GM19372 (cell line): ENCODE results near the gene SEPTIN3.
A peak's percentile ranks its signal among the peaks of the same experiment; 100 is the strongest.

Experiments used
- ATAC-seq: cut with Tn5 transposase; IDR thresholded peaks from one replicate; pipeline ENCODE4 v1.9.1; 2021; ENCODE audit warnings: mild to moderate bottlenecking, low read depth, moderate library complexity; ENCODE audit not compliant: unreplicated experiment

Gene SEPTIN3, protein sequence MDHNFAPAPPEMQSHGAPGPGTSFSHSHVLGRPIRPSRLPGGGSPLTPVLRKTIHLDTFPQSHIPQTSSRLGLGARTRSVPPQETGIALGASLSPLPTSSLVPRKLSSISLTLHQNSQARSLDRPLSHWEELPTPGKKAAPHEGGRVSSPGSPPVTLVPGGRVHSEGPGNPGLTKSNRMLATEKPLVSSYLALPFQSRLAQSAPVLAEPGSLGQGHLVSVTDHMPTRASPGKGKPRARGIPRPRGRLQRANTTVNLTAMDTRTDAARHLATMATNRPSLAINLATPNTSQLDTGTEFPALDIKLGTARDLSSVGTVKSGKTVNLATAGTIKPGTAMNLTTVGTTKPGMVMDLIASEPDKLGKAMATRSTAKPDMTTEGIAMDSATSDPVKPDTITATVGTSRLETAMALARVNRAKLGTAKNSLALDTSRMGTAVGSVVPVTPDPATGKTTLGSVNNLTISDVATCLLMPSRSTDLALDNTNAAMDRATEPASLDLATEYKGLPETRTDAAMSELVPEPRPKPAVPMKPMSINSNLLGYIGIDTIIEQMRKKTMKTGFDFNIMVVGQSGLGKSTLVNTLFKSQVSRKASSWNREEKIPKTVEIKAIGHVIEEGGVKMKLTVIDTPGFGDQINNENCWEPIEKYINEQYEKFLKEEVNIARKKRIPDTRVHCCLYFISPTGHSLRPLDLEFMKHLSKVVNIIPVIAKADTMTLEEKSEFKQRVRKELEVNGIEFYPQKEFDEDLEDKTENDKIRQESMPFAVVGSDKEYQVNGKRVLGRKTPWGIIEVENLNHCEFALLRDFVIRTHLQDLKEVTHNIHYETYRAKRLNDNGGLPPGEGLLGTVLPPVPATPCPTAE

DNA sequence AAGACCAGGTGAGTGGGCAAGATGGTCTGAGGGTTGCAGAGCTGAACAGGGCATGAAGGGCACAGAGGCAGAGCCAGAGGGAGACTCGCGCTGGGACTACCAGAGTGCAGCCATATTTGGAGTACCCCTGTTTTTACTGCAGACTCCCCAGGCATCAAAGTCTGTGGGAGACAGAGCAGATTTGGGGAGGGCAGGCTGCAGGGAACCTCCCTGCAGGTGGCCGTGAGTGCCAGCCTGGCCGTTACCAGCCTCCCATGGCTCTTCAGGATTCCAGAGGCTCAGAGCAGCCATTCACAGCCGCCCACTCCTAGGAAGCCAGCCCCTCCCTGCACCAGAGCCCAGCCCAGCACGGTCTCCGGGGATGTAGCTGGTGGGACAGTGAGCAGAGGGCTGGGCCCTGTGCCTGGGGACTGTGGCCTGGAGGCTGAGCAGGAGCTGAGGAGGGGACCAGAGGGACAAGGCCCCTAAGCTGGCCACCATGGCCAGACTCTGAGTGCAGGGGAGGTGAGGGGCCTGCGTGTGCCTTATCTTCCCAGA lies at the start of gene SEPTIN3:
Gene SEPTIN3 (plus strand): TSS at position 334 of the 537 bp plus-strand sequence. CDS start 2,050 bp downstream, outside the sequence.
- no peak for ATAC-seq

DNA sequence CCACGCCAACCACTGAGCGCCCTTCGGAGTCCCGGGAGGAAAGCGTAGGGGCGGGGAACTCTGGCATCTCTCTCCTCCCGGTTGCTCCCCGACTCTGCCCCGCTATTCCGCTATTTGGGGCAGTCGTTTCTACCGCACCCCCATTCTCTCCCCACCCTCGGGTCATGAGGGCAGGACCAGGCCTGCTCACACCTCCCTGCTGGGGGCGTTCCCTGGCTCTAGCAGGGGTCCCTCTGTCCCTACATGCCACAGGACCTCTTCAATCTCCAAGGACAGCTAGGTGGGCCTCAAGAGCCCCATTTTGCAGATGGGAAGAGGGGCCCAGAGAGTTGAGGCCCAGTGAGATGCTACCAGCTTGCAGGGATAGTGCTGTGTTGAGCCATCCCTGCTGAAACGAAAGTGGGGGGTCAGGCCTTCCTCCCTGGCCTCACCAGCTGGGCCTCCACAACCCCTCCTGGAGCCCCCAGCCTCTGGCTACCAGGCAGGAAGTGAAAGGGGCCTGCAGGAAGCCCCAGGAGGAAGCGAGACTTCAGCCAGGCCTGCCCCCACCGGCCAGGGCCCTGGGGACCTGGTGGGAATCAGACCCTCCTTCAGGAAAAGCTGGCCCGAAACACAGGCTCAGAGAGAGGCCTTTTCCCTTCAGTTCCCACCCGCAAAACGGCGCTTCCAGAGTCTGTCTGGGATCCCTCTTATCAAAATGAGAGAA lies 48.8 kb upstream of the SEPTIN3 start:
- peak; percentile 14 for ATAC-seq

DNA sequence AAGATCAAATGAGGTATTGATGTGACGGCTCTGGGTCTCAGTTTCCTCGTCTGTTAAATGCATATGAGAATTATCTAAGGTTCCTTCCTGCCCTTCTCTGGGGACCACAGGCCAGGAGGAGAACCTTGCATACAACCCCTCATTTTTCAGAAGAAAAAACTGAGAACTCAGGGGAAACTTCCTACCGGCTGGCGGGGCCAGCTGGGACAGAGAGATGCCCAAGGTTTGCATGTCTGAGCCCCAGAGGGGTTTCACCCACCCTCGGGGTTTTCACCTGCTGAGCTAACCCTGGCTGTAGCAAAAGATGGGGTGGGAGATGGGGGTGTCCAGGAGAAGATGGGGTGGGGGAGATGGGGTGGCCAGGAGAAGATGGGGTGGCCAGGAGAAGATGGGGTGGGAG lies 46.9 kb upstream of the SEPTIN3 start:
- no peak for ATAC-seq

DNA sequence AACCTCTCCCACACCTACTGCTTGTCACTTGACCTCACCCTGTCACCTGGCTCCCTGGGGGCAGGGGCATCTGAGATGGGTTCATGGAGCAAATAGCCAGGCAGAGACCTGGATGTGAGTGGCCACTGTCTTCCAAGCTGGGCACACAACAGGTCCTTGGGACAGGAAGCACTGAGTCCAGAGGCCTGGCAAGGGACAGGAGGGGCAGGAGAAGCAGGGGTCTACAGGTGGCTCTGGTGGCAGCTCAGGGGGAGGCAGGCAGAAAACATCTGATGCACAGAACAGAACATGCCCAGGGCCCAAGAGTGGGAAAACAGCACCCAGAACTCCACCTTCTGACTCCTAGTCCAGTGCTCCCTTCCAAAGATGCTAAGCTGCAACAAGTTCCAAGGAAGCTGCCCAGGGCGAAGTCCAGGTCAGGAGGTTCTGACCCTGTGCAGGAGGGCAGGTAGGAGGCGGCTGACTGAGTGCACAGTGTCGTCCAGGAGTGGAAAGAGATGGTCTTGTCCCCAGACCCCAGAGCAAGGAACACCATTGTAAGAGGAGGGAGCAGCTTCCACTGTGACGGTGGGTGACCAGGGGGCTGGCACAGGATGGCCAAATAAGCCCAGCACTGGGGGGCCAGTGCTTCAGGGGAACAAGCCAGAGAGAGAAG lies 46.2 kb upstream of the SEPTIN3 start:
- ATAC-seq: no peak

DNA sequence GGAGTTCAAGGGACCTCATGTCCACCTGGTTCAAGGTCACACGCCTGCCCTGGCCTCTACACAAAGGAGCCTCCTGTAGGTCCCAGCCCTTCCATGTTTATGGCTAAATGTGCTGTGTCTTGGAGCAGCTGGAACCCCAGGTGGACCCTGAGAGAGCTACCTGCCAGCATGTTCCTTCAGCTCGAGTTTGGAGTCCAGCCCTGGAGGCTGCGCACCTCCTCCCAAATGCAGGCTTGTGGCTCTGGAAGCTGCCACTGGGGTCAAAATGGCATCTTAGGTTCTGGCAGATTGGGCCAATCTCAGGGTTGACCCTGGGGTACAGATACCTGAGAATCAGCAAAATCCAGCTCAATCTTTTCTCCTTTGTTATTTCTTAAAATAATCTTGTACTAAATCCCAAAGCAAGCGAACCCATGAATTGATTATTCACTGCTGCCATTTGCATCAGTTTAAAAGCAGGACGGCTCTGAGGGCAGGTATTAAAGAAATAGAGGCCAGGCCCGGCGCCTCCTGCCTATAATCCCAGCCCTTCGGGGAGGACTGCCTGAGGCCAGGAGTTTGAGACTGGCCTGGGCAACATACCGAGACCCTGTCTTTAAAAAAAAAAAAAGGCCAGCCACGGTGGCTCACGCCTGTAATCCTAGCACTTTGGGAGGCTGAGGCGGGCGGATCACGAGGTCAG lies 45.5 kb upstream of the SEPTIN3 start:
- ATAC-seq: no peak

DNA sequence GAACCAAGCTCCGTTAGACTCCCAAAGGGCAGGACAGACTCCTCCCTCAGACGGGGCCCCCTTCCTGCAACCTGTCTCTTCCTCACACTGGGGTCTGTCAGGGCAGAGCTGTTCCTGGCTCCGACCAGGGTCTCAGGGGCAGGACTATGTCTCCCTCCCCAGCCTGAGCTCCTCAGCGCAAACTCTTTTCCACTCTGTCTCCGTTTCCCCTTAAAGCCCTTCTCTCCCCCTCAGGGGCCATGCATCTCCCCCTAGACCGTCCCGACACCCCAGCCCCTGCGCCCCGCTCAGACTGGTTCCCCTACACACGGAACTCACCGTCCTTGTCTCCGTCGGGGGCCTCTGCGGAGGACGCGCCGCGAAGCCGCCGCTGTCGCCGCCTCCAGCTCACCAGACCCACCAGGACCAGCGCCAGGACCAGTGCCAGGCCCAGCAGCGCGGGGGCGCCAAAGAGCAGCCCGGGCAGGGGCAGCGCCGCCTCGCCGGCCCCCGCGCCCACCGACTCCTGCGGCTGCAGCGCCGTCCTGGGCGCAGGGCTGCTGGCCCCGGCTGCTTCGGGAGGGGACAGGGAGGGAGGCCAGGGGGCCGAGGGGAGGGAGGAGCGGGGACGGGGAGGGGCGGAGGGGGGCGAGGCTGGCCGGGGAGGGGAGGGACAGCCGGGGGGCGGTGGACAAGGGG lies 43.3 kb upstream of the SEPTIN3 start:
- peak; percentile 40 for ATAC-seq

GRCh38 chr22:41927813-41928212 lies 41.4 kb upstream of the SEPTIN3 start:
- ATAC-seq: no peak

GRCh38 chr22:41928593-41929417 lies 40.4 kb upstream of the SEPTIN3 start:
- no peak for ATAC-seq

DNA sequence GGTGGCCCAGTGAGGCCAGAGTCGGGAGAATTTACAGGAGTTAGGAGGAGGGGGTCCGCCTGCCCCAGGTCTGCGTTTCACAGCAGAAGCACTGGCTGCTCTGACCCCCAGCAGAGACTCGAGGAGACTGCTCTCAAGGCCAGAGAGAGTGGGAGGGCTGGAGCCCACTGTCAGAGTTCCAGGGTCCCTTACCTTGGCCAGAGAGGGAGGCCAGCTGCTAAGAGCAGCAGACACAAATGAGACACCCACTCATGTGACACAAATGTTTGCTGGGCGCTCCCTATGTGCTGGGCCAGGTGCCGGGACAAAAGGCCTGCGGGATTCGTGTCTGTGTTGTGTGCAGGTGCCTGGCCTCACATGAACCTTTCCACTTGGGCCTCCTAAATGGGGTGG lies 39.8 kb upstream of the SEPTIN3 start:
- no peak for ATAC-seq

DNA sequence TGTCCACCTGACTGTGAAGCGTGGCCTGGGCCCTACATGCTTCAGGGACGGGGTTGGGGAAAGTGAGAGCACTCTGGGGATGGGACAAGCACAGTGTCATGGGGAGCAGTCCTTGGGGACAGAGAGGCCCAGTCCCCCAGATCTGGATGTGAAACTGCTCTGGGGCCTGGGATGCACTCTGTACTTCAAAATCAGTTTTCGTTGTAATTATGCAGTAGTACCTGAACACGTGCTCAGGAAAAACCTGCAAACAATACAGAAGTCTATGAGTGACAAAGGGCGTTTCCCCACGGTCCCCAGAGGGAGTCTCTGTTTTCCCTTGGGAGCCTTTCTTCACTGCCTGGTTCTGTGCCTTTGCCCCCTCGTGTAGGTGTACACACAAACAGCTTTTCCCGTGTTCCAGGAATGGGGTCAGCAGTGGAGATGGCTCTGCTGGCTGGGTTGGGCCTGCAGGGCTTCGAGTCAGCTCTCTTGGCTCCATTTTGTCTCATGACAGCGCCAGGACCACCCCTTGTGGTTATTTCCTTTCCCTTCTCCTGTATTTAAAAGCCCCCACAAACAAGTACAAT lies 37.5 kb upstream of the SEPTIN3 start:
- ATAC-seq: no peak

DNA sequence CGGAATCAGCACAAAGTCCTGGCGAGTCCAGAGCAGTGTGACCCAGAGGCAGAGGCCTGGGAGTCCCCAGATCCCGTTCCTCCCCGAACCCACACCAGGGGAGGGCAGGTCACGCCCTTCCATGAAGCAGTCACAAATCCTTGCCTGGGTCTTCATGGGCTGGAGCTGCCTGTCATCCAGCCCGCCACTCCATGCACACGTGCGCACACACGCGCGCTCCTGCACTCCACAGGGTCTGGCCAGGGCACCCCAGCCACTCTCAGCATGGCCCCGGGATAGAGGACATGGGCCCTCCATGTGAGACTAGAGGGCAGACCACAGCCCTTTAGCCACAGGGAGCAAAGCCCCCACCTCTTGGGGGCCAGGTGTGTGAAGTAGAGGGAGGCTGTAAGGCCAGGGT lies 36.9 kb upstream of the SEPTIN3 start:
- no peak for ATAC-seq

DNA sequence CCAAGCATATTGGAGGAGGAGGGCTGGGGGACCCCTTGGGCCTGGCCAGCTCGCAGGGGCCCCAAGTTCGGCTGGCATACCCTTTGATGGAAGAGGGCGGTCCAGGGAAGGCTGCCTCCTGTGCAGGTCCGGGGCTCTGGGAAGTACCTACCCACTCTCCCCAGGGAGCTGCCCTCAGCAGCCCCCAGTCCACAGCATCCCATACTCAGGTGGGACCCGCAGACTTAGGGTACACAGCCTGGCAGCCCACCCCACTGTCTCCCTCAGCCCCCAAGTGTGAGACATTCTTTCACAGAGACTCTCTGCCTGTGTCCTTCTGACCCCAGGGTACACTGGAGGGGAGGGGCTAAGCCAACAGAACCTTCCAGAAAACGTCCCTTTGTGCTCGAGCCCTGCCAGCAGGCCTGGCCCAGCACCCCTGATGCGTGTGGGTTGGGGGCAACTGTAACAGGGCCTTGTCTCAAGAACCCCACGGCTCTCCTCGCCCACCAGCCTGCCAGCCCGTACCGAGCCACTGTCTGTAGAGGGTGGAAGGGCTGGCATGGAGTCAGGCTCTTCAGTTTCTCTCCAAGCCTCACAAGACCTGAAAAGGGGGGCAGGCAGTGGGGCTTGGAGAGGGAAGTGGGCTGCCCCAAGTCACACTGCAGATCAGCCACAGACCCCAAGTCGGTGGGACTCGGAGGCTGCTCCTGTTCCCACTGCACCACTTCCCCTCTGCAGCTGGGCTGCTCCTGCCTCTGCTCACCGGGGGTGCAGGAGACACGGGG lies 35.6 kb upstream of the SEPTIN3 start:
- no peak for ATAC-seq

DNA sequence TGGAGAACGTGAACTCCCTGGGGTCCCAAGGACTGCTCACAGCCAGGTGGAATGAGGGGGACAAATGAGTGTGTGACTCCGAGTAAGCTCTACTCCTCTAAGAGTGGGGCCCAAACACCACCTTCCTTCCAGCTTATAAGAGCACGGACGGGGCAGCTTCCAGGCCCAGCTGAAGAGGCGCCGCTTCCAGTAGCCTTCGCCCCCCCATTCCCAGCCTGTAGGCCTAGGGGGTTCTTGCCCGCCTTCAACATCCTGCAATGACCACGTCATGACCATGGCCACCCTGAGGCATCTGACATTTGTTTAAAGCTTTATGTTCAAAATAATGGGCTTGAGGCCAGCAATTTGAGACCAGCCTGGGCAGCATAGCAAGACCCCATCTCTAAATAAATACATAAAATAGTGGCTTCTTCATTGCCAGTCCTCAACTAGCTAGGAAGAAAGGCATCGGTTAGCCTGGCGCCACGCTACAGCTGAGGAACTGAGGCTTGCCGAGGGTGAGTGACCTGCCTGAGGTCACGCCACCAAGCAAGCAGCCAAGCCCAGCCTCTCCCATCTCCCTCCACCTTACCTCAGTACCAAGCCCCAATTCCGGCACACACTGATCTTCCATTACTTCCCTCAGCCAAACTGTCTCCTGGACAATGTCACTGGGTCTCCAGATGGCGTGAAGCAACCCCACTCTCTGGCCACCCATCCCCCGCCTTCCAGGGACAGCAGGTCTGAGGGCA lies 34.8 kb upstream of the SEPTIN3 start:
- ATAC-seq: no peak

GRCh38 chr22:41935015-41935351 lies 34.3 kb upstream of the SEPTIN3 start:
- no peak for ATAC-seq

DNA sequence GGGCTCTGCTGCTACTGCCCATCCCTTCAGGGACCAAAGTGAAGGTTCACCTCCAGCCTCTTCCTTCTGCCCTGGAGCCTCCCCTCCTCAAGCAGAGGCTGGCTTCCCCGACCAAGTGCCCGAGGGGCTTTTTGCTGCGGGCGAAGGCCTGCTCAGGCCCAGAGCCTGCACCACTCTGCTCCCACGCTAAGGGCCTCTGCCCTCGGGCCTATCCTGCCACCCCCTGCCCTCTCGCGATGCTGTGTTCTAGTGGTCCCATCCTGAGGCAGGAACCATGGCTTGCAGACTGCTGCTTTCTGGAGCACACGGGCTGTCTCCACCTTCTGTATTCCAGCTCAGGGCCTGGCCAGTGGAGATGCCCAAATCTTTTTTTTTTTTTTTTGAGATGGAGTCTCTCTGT lies 33.7 kb upstream of the SEPTIN3 start:
- no peak for ATAC-seq

GRCh38 chr22:41936894-41937169 lies 32.4 kb upstream of the SEPTIN3 start:
- ATAC-seq: no peak
